Measurements from ENCODE around the gene SERPINA12. TPM values are rescaled to one million over a fixed set of nuclear protein-coding genes. Genes with fewer than 3 reads are reported as not detected.

SERPINA12 gene
- total and polyA plus RNA-seq, 4 experiments from 2014 or later: not detected

DNA sequence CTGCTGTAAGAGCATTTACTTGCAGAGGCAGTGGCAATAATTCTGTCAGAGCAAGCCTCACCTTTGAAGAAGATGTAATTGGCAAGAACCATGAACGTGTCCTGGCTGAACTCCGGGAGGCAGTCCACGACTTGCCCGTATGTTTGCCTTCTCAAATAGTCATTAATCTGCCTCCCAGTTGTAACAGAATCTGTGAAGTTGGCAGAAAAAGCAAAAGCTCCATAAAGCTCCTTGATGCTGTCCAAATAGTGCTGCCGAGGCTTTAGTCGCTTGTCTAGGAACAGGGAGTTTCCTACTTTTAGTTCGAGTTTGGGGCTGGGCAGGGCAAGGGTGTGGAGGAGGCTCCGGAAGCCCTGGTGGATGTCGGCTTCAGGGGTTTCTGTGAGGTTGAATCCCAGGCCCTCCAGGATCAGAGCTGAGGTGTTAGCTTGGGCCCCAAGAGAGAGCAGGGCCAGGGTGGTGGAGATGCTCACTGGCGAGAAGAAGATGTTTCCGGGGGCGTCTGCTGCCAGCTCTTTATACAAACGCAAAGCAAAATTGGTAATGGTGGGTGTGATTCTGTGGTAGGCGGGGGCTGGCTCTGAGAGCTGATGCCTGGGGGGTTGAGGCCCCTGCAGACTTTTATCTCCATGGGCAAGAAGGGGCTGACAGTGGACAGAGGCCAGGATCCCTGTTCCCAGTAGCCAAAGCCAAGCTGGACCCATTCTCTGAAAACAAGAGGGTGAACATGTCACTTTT, 61.0 kb downstream of the SERPINA12 start:
- no peak for DNase-seq
- H3K4me3 Mint-ChIP-seq: no peak overlapping the region

DNA sequence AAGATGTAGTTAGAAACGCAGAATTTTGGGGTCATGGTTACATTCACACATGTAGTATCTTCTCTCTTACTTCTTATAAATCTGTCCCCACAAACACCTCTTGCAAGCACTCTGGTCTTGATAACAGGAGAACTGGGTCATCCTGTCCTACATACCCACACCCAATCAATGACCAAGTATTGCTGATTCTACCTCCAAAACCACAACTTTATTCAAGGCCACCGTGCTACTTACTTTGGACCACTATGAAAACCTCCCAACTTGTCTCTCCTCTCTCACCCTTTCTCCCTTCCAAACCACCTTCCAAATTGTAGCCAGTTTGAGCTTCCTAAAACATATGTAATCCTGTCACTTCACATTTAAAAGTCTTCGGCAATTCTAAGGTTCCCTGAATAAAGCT, 62.1 kb downstream of the SERPINA12 start:
- DNase-seq: no peak
- Histone ChIP-seq H3K4me3 (ENCODE audit: low read length in 2 of 2) (no peak overlapping the region), H3K27me3 (ENCODE audit: insufficient read depth, low read length) (no peaks in the 10 kb centered on the region), H3K36me3 (ENCODE audit: insufficient read depth, low read length) (no peaks in the 10 kb centered on the region), H3K27ac (ENCODE audit: low read depth, low read length) (no peak overlapping the region), H3K9me3 (ENCODE audit: control insufficient read depth in 1 of 2, low read length in 2 of 2) (no peaks in the 10 kb centered on the region), H3K4me1 (ENCODE audit: insufficient read depth, low read length) (no peaks in the 10 kb centered on the region)
- no peaks in the 10 kb centered on the region for H3K36me3 Mint-ChIP-seq
- H3K27me3 Mint-ChIP-seq: peaks cover 7 to 11% of the 10 kb centered on the region in 2 donors
- no peak overlapping the region for H3K27ac Mint-ChIP-seq
- ChIA-PET CTCF (ENCODE audit: partially characterized antibody) (no interaction called here), POLR2A (ENCODE audit: partially characterized antibody) (no interaction called here)
- H3K4me3 Mint-ChIP-seq: no peak overlapping the region
- intact Hi-C loops (cut with micrococcal nuclease): no loop called here
- H3K9me3 Mint-ChIP-seq: peaks cover 0 to 4% (median 0%) of the 10 kb centered on the region in 8 donors
- peaks cover 0 to 1% (median under 1%) of the 10 kb centered on the region in 4 donors for H3K4me1 Mint-ChIP-seq

More for the DNA sequence above, 61.0 kb downstream of the SERPINA12 start:
- Histone ChIP-seq H3K9me3 (ENCODE audit: control insufficient read depth in 1 of 2, low read length in 2 of 2) (no peaks in the 10 kb centered on the region), H3K27ac (ENCODE audit: low read depth, low read length) (no peak overlapping the region), H3K27me3 (ENCODE audit: insufficient read depth, low read length) (no peaks in the 10 kb centered on the region), H3K4me1 (ENCODE audit: insufficient read depth, low read length) (no peaks in the 10 kb centered on the region), H3K4me3 (ENCODE audit: low read length in 2 of 2) (no peak overlapping the region), H3K36me3 (ENCODE audit: insufficient read depth, low read length) (no peaks in the 10 kb centered on the region)
- CTCF ChIA-PET (ENCODE audit: partially characterized antibody): no interaction called here
- intact Hi-C loops (cut with micrococcal nuclease): no loop called here
- H3K9me3 Mint-ChIP-seq: peaks cover 0 to 5% (median 0%) of the 10 kb centered on the region in 8 donors
- no peaks in the 10 kb centered on the region for H3K36me3 Mint-ChIP-seq
- H3K27me3 Mint-ChIP-seq: peaks cover 9 to 14% of the 10 kb centered on the region in 2 donors
- no peak overlapping the region for H3K27ac Mint-ChIP-seq
- peaks cover 0 to 1% (median under 1%) of the 10 kb centered on the region in 4 donors for H3K4me1 Mint-ChIP-seq
- POLR2A ChIA-PET (ENCODE audit: partially characterized antibody): no interaction called here

DNA sequence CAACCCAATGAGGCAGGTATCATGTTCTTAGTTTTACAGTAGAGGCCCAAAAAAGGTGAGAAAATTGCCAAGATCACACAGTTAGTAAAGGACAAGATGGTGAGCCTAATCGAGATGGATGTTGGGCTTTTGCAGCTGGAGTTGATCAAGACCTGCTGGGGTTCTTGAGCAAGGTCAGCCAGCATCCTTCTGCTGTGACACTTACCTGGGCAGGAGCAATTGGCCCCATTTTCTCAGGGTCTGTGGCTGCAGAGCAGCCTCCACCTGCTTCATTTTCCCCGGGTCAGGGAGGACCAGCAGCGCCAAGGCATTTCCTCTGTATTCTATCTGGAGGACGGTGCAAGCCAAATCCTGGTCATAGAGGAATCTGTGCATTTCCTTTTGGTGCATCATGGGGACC, 63.1 kb downstream of the SERPINA12 start:
- no peak overlapping the region for H3K4me3 ChIP-seq (ENCODE audit: low read length in 2 of 2)
- H3K36me3 ChIP-seq (ENCODE audit: insufficient read depth, low read length): no peaks in the 10 kb centered on the region
- no peak overlapping the region for H3K27ac ChIP-seq (ENCODE audit: low read depth, low read length)
- H3K9me3 ChIP-seq (ENCODE audit: control insufficient read depth in 1 of 2, low read length in 2 of 2): no peaks in the 10 kb centered on the region
- Mint-ChIP-seq H3K27me3 (peaks cover 15 to 16% of the 10 kb centered on the region in 2 donors), H3K4me3 (no peak overlapping the region), H3K36me3 (no peaks in the 10 kb centered on the region), H3K9me3 (peaks cover 0 to 5% (median 0%) of the 10 kb centered on the region in 8 donors), H3K27ac (no peak overlapping the region), H3K4me1 (peaks cover 0 to 1% (median under 1%) of the 10 kb centered on the region in 4 donors)
- POLR2A ChIA-PET (ENCODE audit: partially characterized antibody): no interaction called here
- no peaks in the 10 kb centered on the region for H3K4me1 ChIP-seq (ENCODE audit: insufficient read depth, low read length)
- H3K27me3 ChIP-seq (ENCODE audit: insufficient read depth, low read length): no peaks in the 10 kb centered on the region
- intact Hi-C loops (cut with micrococcal nuclease): no loop called here
- no peak for DNase-seq
- CTCF ChIA-PET (ENCODE audit: partially characterized antibody): no interaction called here

DNA sequence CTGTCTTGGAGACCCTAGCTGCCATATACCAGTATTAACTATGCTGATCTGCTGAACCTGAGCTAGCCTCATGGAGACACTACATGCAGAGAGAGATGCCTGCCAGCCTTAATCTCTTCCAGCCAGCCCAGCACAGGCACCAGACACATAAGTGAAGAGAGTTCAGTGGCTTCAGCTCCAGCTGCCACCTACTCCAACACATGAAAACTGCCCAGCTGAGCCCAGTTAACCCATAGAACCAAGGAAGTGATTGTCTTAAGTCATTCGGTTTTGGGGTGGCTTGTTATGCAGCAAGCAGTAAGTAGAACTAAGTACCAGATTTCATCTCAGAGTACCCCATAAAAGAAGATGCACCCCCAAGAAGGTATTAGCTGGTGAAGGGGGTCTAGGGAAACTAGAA, 64.3 kb downstream of the SERPINA12 start:
- Mint-ChIP-seq H3K9me3 (peaks cover 0 to 5% (median 0%) of the 10 kb centered on the region in 8 donors), H3K36me3 (no peaks in the 10 kb centered on the region), H3K27ac (no peak overlapping the region), H3K4me3 (no peak overlapping the region), H3K4me1 (peaks cover 0 to 1% (median 0%) of the 10 kb centered on the region in 4 donors), H3K27me3 (peaks cover 14 to 19% of the 10 kb centered on the region in 2 donors)
- no peaks in the 10 kb centered on the region for H3K36me3 ChIP-seq (ENCODE audit: insufficient read depth, low read length)
- H3K27me3 ChIP-seq (ENCODE audit: insufficient read depth, low read length): no peaks in the 10 kb centered on the region
- no peak for DNase-seq
- H3K4me3 ChIP-seq (ENCODE audit: low read length in 2 of 2): no peak overlapping the region
- H3K9me3 ChIP-seq (ENCODE audit: control insufficient read depth in 1 of 2, low read length in 2 of 2): no peaks in the 10 kb centered on the region
- H3K4me1 ChIP-seq (ENCODE audit: insufficient read depth, low read length): no peaks in the 10 kb centered on the region
- intact Hi-C loops (cut with micrococcal nuclease): no loop called here
- ChIA-PET CTCF (ENCODE audit: partially characterized antibody) (no interaction called here), POLR2A (ENCODE audit: partially characterized antibody) (no interaction called here)
- no peak overlapping the region for H3K27ac ChIP-seq (ENCODE audit: low read depth, low read length)

DNA sequence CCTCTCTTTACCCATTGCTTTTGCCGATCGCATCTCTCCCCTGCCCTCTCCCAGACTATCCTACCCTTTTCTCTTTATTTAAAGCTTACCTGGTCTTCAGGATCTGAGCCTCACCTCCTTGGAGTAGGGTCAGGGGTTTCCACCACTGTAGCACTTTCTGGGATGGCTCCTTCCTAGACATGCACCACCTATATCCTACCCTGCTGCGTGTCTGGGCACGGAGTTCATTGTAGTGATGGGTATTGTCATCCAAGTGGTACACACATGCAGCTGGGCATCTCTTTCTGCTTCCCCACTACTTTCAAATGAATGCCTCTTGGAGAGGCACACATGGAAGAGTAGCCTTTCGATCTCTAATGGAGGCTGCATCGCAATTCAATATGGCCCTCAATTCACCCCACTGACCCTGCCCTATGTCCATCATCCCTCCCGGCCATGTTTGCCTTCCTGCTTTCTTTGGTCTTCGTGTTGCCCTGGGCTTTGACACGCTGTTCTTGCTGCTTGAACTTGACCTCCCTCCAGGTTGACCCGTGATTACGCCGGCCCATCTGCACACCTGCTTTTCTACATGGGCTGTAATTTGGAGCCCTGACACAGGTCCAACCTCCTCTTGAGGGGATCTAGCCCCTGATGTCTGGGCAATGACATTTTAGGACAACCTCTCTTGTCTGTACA, 67.6 kb downstream of the SERPINA12 start:
- H3K27ac ChIP-seq (ENCODE audit: low read depth, low read length): no peak overlapping the region
- Mint-ChIP-seq H3K27ac (no peak overlapping the region), H3K4me3 (no peak overlapping the region), H3K4me1 (no peaks in the 10 kb centered on the region), H3K9me3 (peaks cover 0 to 5% (median 0%) of the 10 kb centered on the region in 8 donors), H3K36me3 (no peaks in the 10 kb centered on the region), H3K27me3 (peaks cover 9 to 28% of the 10 kb centered on the region in 2 donors)
- no peaks in the 10 kb centered on the region for H3K9me3 ChIP-seq (ENCODE audit: control insufficient read depth in 1 of 2, low read length in 2 of 2)
- intact Hi-C loops (cut with micrococcal nuclease): no loop called here
- no peaks in the 10 kb centered on the region for H3K36me3 ChIP-seq (ENCODE audit: insufficient read depth, low read length)
- ChIA-PET CTCF (ENCODE audit: partially characterized antibody) (no interaction called here), POLR2A (ENCODE audit: partially characterized antibody) (no interaction called here)
- H3K4me3 ChIP-seq (ENCODE audit: low read length in 2 of 2): no peak overlapping the region
- DNase-seq: no peak
- no peaks in the 10 kb centered on the region for H3K27me3 ChIP-seq (ENCODE audit: insufficient read depth, low read length)
- H3K4me1 ChIP-seq (ENCODE audit: insufficient read depth, low read length): no peaks in the 10 kb centered on the region

DNA sequence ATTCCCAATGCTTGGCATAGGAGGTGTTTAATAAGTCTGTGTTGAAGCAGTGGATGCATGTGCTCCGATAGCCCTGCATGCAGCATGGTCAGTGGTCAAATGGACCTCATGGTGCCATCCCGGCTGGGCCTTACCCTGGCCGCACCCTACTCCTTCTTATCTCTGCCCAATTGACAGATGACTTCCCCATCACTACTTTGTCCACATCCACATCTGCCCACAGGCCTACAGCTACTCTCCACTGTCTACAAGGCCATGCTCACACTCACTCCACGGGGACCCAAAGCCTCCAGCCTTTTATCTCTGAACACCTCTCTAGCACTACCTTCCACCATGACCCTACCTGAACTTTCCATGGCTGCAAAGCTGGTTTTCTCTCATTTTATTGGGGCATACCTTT, 68.1 kb downstream of the SERPINA12 start:
- Histone ChIP-seq H3K9me3 (ENCODE audit: control insufficient read depth in 1 of 2, low read length in 2 of 2) (no peaks in the 10 kb centered on the region), H3K36me3 (ENCODE audit: insufficient read depth, low read length) (no peaks in the 10 kb centered on the region), H3K4me3 (ENCODE audit: low read length in 2 of 2) (no peak overlapping the region), H3K4me1 (ENCODE audit: insufficient read depth, low read length) (no peaks in the 10 kb centered on the region), H3K27ac (ENCODE audit: low read depth, low read length) (no peak overlapping the region), H3K27me3 (ENCODE audit: insufficient read depth, low read length) (no peaks in the 10 kb centered on the region)
- no peaks in the 10 kb centered on the region for H3K4me1 Mint-ChIP-seq
- peaks cover 0 to 5% (median 0%) of the 10 kb centered on the region in 8 donors for H3K9me3 Mint-ChIP-seq
- POLR2A ChIA-PET (ENCODE audit: partially characterized antibody): no interaction called here
- peak overlapping the region in 1 of 7 donors; percentile 71 for H3K27ac Mint-ChIP-seq
- no peak overlapping the region for H3K4me3 Mint-ChIP-seq
- CTCF ChIA-PET (ENCODE audit: partially characterized antibody): no interaction called here
- DNase-seq: no peak
- no peaks in the 10 kb centered on the region for H3K36me3 Mint-ChIP-seq
- H3K27me3 Mint-ChIP-seq: peaks cover 9 to 28% of the 10 kb centered on the region in 2 donors
- intact Hi-C loops (cut with micrococcal nuclease): no loop called here

DNA sequence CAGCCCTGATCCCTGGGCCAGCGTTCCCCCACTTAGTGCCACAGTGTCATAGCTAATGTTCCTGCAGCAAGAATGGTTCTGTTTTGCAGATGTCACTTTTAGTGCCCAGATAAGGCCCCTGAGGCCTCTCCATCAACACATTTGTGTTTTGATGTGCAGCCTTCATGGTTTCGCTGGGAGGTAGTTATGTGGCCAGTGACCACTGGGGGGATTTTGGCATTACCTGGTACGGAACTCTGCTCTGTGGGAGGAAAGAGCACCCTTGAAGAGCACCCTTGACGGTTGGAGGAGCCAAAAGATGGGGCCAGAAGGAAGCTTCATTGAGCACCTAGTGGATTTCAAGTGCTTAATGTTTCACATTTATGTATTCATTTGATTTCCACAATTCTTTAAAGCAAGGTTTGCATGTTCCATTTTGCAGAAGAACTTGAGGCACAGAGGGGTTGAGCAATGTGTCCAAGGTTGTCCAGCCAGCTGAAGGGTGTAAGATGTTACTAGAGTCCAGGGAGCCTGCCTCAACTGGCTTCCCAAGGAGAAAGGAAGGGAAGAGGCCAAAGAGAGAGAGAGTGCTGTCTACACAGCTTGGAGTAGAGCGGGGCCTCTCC, 69.7 kb downstream of the SERPINA12 start:
- POLR2A ChIA-PET (ENCODE audit: partially characterized antibody): no interaction called here
- Histone ChIP-seq H3K27ac (ENCODE audit: low read depth, low read length) (no peak overlapping the region), H3K4me3 (ENCODE audit: low read length in 2 of 2) (no peak overlapping the region), H3K36me3 (ENCODE audit: insufficient read depth, low read length) (no peaks in the 10 kb centered on the region), H3K4me1 (ENCODE audit: insufficient read depth, low read length) (no peaks in the 10 kb centered on the region), H3K9me3 (ENCODE audit: control insufficient read depth in 1 of 2, low read length in 2 of 2) (no peaks in the 10 kb centered on the region), H3K27me3 (ENCODE audit: insufficient read depth, low read length) (no peaks in the 10 kb centered on the region)
- peaks cover 0 to 5% (median 4%) of the 10 kb centered on the region in 8 donors for H3K9me3 Mint-ChIP-seq
- no peak for DNase-seq
- CTCF ChIA-PET (ENCODE audit: partially characterized antibody): no interaction called here
- intact Hi-C loops (cut with micrococcal nuclease): no loop called here
- H3K36me3 Mint-ChIP-seq: no peaks in the 10 kb centered on the region
- H3K4me3 Mint-ChIP-seq: no peak overlapping the region
- H3K27ac Mint-ChIP-seq: no peak overlapping the region
- peaks cover 13 to 37% of the 10 kb centered on the region in 2 donors for H3K27me3 Mint-ChIP-seq
- no peaks in the 10 kb centered on the region for H3K4me1 Mint-ChIP-seq
